GM12878 (cell line): ENCODE results near the gene GRK5. TPM values are rescaled to one million over a fixed set of nuclear protein-coding genes. Genes with fewer than 3 reads are reported as not detected.

Source experiments
- ATAC-seq: fragments of 200-7000 bp; cut with Tn5 transposase; 3 replicates; pipeline ENCODE4 v1.9.1; 2020; ENCODE audit warnings: mild to moderate bottlenecking, moderate library complexity
- BruUV-seq: library from RNA; stranded (reverse); fragments of 400-500 nt; replicated peaks from 2 replicates; lab custom pipeline; 2021; lab: Mats Ljungman, UMichigan
- CTCF ChIA-PET: fragments of 300-600 bp; sonication (Branson Sonifier 250); formaldehyde crosslinking; extraction: SDS; loops from one replicate; lab custom pipeline; 2021; ENCODE audit warnings: inconsistent platforms; lab: Yijun Ruan, JAX
- POLR2A ChIA-PET: fragments of 350-600 bp; formaldehyde crosslinking; extraction: SDS; loops from one replicate; lab custom pipeline; 2021; ENCODE audit warnings: inconsistent platforms; lab: Charles Lee
- RAD21 ChIA-PET: fragments of 300-600 bp; sonication (Branson Sonifier 250); formaldehyde crosslinking; loops from one replicate; lab custom pipeline; 2023; ENCODE audit warnings: antibody characterized with exemption; ENCODE audit not compliant: unreplicated experiment; lab: Charles Lee
- SMC1A ChIA-PET: fragments of 300-600 bp; sonication (Branson Sonifier 250); formaldehyde crosslinking; loops from one replicate; lab custom pipeline; 2023; ENCODE audit not compliant: unreplicated experiment, uncharacterized antibody; lab: Charles Lee
- DNase-seq: peaks from one replicate; pipeline ENCODE4 v3.0.0-alpha.2; 2011; ENCODE audit warnings: low read depth, low spot score
- FAIRE-seq: peaks from 3 replicates; lab custom pipeline; 2011; peaks lifted over from hg19 to GRCh38; lab: Jason Lieb, UNC
- H2AFZ ChIP-seq: 2 replicates; pipeline ENCODE4 v1.6.0; 2011; ENCODE audit warnings: low read depth, low read length, control low read depth; ENCODE audit not compliant: control insufficient read depth
- H3K27ac ChIP-seq: 2 replicates; pipeline ENCODE4 v1.5.1; 2011; ENCODE audit warnings: control low read depth; ENCODE audit not compliant: control insufficient read depth, insufficient read depth
- H3K27me3 ChIP-seq, 2 experiments: replicated peaks in 1 of 2; 2 replicates each; pipeline versions ENCODE4 v1.6.0 to v1.6.1; 2011; ENCODE audit warnings: low read length in 1 of 2; ENCODE audit not compliant: control insufficient read depth in 2 of 2, insufficient read depth in 2 of 2
- H3K36me3 ChIP-seq, 2 experiments: 2 replicates each; pipeline ENCODE4 v1.5.1; 2011; ENCODE audit warnings: low read length in 1 of 2; ENCODE audit not compliant: control insufficient read depth in 2 of 2, insufficient read depth in 2 of 2
- H3K4me1 ChIP-seq: 2 replicates; pipeline ENCODE4 v1.6.1; 2011; ENCODE audit warnings: mild to moderate bottlenecking, low read length, moderate library complexity, mixed read lengths; ENCODE audit not compliant: control insufficient read depth, insufficient read depth
- H3K4me2 ChIP-seq: 2 replicates; pipeline ENCODE4 v1.6.0; 2011; ENCODE audit warnings: control low read depth; ENCODE audit not compliant: control insufficient read depth, insufficient read depth
- H3K4me3 ChIP-seq: fragments of 200-600 bp; sonication (generic); 2 replicates; pipeline ENCODE4 v1.5.1; 2016
- H3K79me2 ChIP-seq: 2 replicates; pipeline ENCODE4 v1.6.0; 2011; ENCODE audit warnings: low read length; ENCODE audit not compliant: control insufficient read depth, insufficient read depth
- H3K9ac ChIP-seq: 2 replicates; pipeline ENCODE4 v1.8.0; 2011; ENCODE audit warnings: low read length, control low read depth, mixed read lengths; ENCODE audit not compliant: control insufficient read depth, insufficient read depth
- H3K9me3 ChIP-seq: replicated peaks from 3 replicates; pipeline ENCODE4 v1.5.1; 2011; ENCODE audit warnings: mild to moderate bottlenecking, low read length; ENCODE audit not compliant: control insufficient read depth, insufficient read depth
- H4K20me1 ChIP-seq: 2 replicates; pipeline ENCODE4 v1.6.0; 2011; ENCODE audit not compliant: control insufficient read depth, insufficient read depth
- CEBPB ChIP-seq, 2 experiments: fragments of 150-350 bp in 1 of 2; IDR thresholded peaks; 2 replicates each; pipeline ENCODE4 v1.6.1; 2012 to 2014; ENCODE audit warnings: low read depth in 2 of 2, low read length in 2 of 2, borderline replicate concordance in 1 of 2, inconsistent platforms in 1 of 2
- LARP7 ChIP-seq: fragments of 450-650 bp; IDR thresholded peaks from 2 replicates; pipeline ENCODE4 v1.6.1; 2017; ENCODE audit warnings: mild to moderate bottlenecking
- NBN ChIP-seq: fragments of 450-650 bp; IDR thresholded peaks from 2 replicates; pipeline ENCODE4 v1.6.1; 2016
- RAD51 ChIP-seq: fragments of 450-650 bp; IDR thresholded peaks from 2 replicates; pipeline ENCODE4 v1.6.1; 2016; ENCODE audit warnings: moderate library complexity, mild to moderate bottlenecking, inconsistent platforms
- SMC3 ChIP-seq: IDR thresholded peaks from 2 replicates; pipeline ENCODE4 v1.6.1; 2011; ENCODE audit warnings: low read length, improper control_type of control experiment, borderline replicate concordance
- SP1 ChIP-seq: IDR thresholded peaks from one replicate; pipeline ENCODE4 v1.6.1; 2011; ENCODE audit warnings: low read depth, low read length
- TBL1XR1 ChIP-seq: IDR thresholded peaks from 2 replicates; pipeline ENCODE4 v1.6.1; 2012; ENCODE audit warnings: low read depth, low read length, improper control_type of control experiment
- WGBS: methylation state at CpG from one replicate; pipeline ENCODE4 v1.1.6; 2016; ENCODE audit warnings: low lambda C conversion rate; ENCODE audit not compliant: insufficient replicate concordance, insufficient coverage; ENCODE audit errors: missing lambda C conversion rate; 5-methylcytosine and 5-hydroxymethylcytosine counted together
- in situ Hi-C: fragments of 300-500 bp; cut with MboI; formaldehyde crosslinking; loops from 9 replicates; pipeline ENCODE4 v1.14.3; 2018; ENCODE audit warnings: mixed read lengths
- intact Hi-C: fragments of 100-400 bp; cut with micrococcal nuclease; formaldehyde crosslinking; loops from one replicate; pipeline ENCODE4 v1.14.2; 2022; ENCODE audit not compliant: unreplicated experiment
- polyA plus RNA-seq, 11 experiments: library from polyadenylated mRNA; depleted of rRNA in 4 of 11; unstranded in 6 of 11; stranded (reverse) in 5 of 11; fragments of >200 nt; fragmentation: Nextera tagmentation in 4 of 11; fragmentation: Illumina TruSeq in 1 of 11; extraction: Ambion mirVana in 4 of 11; extraction: Trizol in 1 of 11; gene quantifications; 1 replicate in 1 of 11; 2 replicates in 10 of 11; pipeline versions ENCODE4 v1.2.1 to v1.2.3, GENCODE V29; 2011 to 2016; ENCODE audit warnings: inconsistent platforms in 2 of 11, missing spikeins in 2 of 11, low read depth in 1 of 11
- total RNA-seq, 4 experiments: library from RNA; depleted of rRNA in 3 of 4; stranded (reverse); fragments of >200 nt in 3 of 4; fragmentation: Illumina TruSeq in 1 of 4; extraction: Trizol in 1 of 4; gene quantifications; 2 replicates each; pipeline versions ENCODE4 v1.2.1 to v1.2.3, GENCODE V29; 2013 to 2021
- TF ChIP-seq, protein P1 (sequence below): fragments of 450-650 bp; formaldehyde crosslinking; IDR thresholded peaks from 2 replicates; pipeline ENCODE4 v1.4.0; 2022; ENCODE audit warnings: mild to moderate bottlenecking, moderate library complexity
- TF ChIP-seq, protein P2 (sequence below): fragments of 450-650 bp; IDR thresholded peaks from 2 replicates; pipeline ENCODE4 v1.6.1; 2017; ENCODE audit warnings: mild to moderate bottlenecking, moderate library complexity

GRK5 gene
- total and polyA plus RNA-seq, 10 of the 15 experiments (the other 5 are each of a cell fraction or from before 2014, with no cell fraction given), result 0.11 to 22.1 (median 10.0) TPM

DNA sequence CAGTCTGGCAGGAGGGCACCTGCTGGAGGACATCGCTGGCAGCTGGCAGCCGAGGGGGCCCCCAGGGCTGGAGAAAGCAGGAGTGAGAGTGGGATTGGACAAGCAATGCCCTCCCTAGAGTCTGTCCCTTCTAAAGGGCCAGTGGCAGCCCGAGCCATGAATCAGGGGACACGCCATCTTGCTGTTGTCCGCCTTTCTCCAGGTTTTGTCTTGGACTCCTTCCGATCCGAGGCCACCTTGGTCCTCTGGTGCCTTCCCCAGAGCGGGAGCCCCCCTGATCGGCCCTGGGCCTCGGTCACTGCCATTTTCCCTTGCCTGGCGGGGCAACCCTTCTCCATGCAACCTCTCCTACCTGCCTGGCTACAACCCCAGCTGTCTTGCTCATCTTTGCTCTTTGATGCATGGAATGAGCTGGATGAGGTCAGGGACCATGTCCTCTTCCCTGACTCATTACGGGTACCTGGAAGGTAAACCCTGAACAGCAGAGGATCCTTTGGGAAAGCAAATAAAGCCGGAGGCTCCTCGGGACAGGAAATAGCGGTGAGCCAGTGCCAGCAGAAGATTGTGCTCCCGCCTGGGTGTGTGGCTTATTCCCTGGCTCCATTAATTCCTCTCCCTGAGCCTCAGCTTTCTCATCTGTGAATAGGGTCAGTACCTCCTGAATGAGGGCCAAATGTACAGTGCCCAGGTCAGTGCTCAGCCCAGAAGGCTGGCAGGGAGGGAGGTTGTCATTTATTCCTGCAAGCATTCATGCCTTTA is 112.0 kb downstream of the GRK5 start:
- no peak overlapping the region for H3K9ac ChIP-seq
- H3K4me2 ChIP-seq, result no peak overlapping the region
- H3K79me2 ChIP-seq, result peaks cover 12% of the 10 kb centered on the region
- ChIA-PET POLR2A (interaction anchor here (0.6 kb wide), 1 partner anchor 10 kb away, joined by 4 read pairs; no protein-coding TSS in a partner anchor), RAD21 (no interaction called here), CTCF (interaction anchor here (1.4 kb wide), 1 partner anchor 10 kb away, joined by 3 read pairs; no protein-coding TSS in a partner anchor), SMC1A (no interaction called here)
- TF ChIP-seq SP1 (no peak), SMC3 (no peak), RAD51 (no peak), TBL1XR1 (no peak), LARP7 (no peak), CEBPB (IDR thresholded peaks at IDR 0.05; ENCODE audit: borderline replicate concordance in 1 of 2, low read depth in 2 of 2, low read length in 2 of 2) (no peak), NBN (no peak)
- TF ChIP-seq, protein P1, sequence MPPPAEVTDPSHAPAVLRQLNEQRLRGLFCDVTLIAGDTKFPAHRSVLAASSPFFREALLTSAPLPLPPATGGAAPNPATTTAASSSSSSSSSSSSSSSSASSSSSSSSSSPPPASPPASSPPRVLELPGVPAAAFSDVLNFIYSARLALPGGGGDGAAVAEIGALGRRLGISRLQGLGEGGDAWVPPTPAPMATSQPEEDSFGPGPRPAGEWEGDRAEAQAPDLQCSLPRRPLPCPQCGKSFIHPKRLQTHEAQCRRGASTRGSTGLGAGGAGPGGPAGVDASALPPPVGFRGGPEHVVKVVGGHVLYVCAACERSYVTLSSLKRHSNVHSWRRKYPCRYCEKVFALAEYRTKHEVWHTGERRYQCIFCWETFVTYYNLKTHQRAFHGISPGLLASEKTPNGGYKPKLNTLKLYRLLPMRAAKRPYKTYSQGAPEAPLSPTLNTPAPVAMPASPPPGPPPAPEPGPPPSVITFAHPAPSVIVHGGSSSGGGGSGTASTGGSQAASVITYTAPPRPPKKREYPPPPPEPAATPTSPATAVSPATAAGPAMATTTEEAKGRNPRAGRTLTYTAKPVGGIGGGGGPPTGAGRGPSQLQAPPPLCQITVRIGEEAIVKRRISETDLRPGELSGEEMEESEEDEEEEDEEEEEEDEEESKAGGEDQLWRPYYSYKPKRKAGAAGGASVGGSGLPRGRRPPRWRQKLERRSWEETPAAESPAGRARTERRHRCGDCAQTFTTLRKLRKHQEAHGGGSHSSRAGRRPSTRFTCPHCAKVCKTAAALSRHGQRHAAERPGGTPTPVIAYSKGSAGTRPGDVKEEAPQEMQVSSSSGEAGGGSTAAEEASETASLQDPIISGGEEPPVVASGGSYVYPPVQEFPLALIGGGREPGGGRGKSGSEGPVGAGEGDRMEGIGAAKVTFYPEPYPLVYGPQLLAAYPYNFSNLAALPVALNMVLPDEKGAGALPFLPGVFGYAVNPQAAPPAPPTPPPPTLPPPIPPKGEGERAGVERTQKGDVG (CRISPR knock-in tag), result no peak
- TF ChIP-seq, protein P2, sequence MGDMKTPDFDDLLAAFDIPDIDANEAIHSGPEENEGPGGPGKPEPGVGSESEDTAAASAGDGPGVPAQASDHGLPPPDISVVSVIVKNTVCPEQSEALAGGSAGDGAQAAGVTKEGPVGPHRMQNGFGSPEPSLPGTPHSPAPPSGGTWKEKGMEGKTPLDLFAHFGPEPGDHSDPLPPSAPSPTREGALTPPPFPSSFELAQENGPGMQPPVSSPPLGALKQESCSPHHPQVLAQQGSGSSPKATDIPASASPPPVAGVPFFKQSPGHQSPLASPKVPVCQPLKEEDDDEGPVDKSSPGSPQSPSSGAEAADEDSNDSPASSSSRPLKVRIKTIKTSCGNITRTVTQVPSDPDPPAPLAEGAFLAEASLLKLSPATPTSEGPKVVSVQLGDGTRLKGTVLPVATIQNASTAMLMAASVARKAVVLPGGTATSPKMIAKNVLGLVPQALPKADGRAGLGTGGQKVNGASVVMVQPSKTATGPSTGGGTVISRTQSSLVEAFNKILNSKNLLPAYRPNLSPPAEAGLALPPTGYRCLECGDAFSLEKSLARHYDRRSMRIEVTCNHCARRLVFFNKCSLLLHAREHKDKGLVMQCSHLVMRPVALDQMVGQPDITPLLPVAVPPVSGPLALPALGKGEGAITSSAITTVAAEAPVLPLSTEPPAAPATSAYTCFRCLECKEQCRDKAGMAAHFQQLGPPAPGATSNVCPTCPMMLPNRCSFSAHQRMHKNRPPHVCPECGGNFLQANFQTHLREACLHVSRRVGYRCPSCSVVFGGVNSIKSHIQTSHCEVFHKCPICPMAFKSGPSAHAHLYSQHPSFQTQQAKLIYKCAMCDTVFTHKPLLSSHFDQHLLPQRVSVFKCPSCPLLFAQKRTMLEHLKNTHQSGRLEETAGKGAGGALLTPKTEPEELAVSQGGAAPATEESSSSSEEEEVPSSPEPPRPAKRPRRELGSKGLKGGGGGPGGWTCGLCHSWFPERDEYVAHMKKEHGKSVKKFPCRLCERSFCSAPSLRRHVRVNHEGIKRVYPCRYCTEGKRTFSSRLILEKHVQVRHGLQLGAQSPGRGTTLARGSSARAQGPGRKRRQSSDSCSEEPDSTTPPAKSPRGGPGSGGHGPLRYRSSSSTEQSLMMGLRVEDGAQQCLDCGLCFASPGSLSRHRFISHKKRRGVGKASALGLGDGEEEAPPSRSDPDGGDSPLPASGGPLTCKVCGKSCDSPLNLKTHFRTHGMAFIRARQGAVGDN, result no peak
- H3K27ac ChIP-seq, result no peak overlapping the region
- H3K9me3 ChIP-seq, result no peaks in the 10 kb centered on the region
- intact Hi-C loops, result no loop called here
- 82% methylated on average over 16 of the region's 16 CpGs for WGBS
- BruUV-seq, result no TSS peak
- H4K20me1 ChIP-seq, result peaks cover 13% of the 10 kb centered on the region
- H2AFZ ChIP-seq, result no peak overlapping the region
- ATAC-seq (no peak), FAIRE-seq (no peak), DNase-seq (no peak)
- in situ Hi-C loops, result no loop called here
- peaks cover 28% of the 10 kb centered on the region for H3K4me1 ChIP-seq
- no peaks in the 10 kb centered on the region; a peak in 1 of 4 replicates for H3K36me3 ChIP-seq
- H3K4me3 ChIP-seq, result no peak overlapping the region
- H3K27me3 ChIP-seq, result no peaks in the 10 kb centered on the region
